Measurements from ENCODE around the gene ADRA2B.

DNA sequence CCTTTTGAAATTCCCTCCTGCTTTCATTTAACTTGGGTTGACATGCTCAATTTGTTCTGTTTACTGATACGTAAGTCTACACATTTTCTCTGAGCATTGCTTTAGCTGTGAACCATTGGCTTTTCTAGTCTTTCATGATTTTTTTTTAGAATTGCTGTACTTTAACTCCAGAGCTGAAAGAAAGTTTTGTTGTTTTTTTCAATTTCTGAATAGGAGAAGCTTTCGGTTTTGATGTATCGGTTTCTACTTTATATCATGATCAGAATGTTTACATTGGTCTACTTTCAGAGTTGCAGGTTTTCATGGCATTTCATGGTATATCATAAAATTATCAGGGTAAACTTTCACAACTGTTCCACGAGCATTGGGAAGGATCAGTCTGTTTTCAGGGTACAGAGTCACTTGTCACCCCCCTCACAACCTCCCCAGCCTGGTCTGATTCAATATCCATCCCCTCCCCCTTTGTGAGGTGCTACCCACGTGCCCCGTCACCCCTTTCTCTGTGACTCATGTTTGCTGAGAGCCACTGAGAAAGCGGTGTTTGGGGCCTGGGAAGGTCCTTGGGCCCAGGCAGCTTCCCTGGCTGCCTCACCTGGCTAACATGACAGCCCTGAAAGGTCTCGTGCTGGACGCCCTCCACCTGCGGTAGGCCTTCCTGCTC is 14.9 kb upstream of the ADRA2B start:
- TF ChIP-seq, protein P1, sequence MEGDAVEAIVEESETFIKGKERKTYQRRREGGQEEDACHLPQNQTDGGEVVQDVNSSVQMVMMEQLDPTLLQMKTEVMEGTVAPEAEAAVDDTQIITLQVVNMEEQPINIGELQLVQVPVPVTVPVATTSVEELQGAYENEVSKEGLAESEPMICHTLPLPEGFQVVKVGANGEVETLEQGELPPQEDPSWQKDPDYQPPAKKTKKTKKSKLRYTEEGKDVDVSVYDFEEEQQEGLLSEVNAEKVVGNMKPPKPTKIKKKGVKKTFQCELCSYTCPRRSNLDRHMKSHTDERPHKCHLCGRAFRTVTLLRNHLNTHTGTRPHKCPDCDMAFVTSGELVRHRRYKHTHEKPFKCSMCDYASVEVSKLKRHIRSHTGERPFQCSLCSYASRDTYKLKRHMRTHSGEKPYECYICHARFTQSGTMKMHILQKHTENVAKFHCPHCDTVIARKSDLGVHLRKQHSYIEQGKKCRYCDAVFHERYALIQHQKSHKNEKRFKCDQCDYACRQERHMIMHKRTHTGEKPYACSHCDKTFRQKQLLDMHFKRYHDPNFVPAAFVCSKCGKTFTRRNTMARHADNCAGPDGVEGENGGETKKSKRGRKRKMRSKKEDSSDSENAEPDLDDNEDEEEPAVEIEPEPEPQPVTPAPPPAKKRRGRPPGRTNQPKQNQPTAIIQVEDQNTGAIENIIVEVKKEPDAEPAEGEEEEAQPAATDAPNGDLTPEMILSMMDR (IDR thresholded peaks at IDR 0.05) = no peak
- TF ChIP-seq POLR2A (IDR thresholded peaks at IDR 0.05) = no peak

Measured in lower leg skin (tissue), 3 donors.